ENCODE measurements around the gene PIGC.

DNA sequence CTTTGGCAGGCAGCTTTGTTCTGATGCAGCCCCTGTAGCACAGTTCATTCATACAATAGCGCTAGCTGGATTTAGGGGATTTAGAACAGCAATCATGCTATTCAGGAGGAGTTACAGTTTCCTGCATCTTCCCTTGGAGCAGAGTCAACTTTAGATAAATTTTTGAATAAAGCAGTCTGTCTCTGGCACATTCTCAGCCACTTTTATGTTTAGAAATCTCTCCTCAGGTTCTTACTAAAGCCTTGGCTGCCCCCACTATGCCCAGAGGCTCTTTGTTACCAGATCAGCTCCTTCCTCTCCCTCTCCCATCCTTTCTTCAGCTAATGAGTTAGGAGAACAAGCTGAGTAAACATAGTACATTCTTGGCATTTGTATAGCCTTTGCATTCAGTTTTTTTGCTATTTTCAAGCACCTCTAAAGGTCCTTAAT is 17.0 kb upstream of the PIGC start:
- no peak for TF ChIP-seq CTCF (IDR thresholded peaks at IDR 0.05)
- no peak for TF ChIP-seq POLR2AphosphoS5 (IDR thresholded peaks at IDR 0.05)

Measured in stomach (tissue), 4 donors.